Measurements from ENCODE around the gene KDM2B.
A peak's percentile ranks its signal among the peaks of the same experiment; 100 is the strongest.

The KDM2B gene

DNA sequence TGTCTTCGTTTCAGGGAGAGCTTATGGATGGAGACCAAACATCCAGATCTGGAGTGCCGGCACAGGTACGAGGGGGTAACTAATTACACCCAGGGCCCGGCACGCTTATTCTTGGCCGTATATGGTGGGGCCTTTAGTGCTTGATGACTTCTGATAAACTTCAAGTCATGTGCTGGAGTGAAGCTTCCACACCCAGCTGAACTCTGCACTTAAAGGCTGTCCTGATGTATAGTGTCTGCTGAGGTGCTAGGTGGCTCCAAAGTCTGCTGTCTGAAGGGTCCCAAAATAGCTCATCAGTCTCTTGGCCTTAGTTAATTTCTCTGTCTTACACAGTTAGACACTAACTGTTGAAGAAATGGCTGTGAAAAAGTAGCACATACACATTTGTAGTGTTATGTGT is 163.0 kb downstream of the KDM2B start:
- no peaks in the 10 kb centered on the region for H3K9me3 Mint-ChIP-seq
- H3K27me3 Mint-ChIP-seq (ENCODE audit: low read depth) = no peaks in the 10 kb centered on the region
- peaks cover 52% of the 10 kb centered on the region for H3K36me3 Mint-ChIP-seq (ENCODE audit: low read depth)
- no peak overlapping the region for H3K27ac Mint-ChIP-seq
- no peak overlapping the region for H3K4me3 Mint-ChIP-seq
- no peak for TF ChIP-seq CTCF (IDR thresholded peaks at IDR 0.05; ENCODE audit: unreplicated experiment in 3 of 3)
- no peaks in the 10 kb centered on the region for H3K4me1 Mint-ChIP-seq

DNA sequence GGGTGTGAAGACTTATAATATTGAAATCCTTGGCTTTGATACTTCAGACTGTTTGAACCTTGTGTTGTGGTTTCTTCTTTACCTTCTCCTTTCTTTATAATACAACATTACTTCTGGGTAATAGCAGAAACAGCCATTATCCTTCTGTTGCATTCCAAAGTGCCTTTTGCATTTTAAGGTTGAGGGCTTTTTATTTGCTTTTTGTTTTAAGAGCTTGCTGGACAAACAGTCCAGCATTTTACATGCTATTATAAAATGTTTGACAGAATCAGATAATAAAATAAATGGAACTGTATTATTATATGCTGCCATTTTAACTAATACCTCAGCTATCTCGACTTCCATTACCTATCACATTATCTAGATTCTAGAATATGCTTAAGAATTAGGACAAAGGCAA is 166.9 kb downstream of the KDM2B start:
- peaks cover 27% of the 10 kb centered on the region for H3K36me3 Mint-ChIP-seq (ENCODE audit: low read depth)
- TF ChIP-seq CTCF (IDR thresholded peaks at IDR 0.05; ENCODE audit: unreplicated experiment in 3 of 3) = no peak
- no peaks in the 10 kb centered on the region for H3K4me1 Mint-ChIP-seq
- no peaks in the 10 kb centered on the region for H3K9me3 Mint-ChIP-seq
- H3K27me3 Mint-ChIP-seq (ENCODE audit: low read depth) = no peaks in the 10 kb centered on the region
- H3K27ac Mint-ChIP-seq = peak overlapping the region in 1 of 3 experiments; percentile 43
- H3K4me3 Mint-ChIP-seq = no peak overlapping the region

DNA sequence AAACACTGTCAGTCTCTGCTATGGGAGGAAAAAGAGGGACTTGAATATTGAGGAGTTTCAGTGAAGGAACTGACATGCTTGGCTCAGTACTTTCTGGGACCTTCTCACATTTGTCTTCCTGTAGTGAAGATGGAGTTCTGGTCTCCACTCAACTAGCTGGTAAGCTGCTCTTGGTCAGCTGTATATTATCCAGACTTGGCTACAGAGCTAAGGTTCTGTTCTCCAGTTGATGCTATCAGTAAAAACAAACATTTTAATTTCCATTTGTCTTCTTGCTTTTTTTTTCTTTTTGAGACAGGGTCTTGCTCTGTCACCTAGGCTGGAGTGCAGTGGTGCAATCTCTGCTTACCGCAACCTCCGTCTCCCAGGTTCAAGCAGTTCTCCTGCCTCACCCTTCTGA is 175.6 kb downstream of the KDM2B start:
- H3K4me3 Mint-ChIP-seq = no peak overlapping the region
- H3K36me3 Mint-ChIP-seq (ENCODE audit: low read depth) = peaks cover 30% of the 10 kb centered on the region
- no peaks in the 10 kb centered on the region for H3K9me3 Mint-ChIP-seq
- no peak for TF ChIP-seq CTCF (IDR thresholded peaks at IDR 0.05; ENCODE audit: unreplicated experiment in 3 of 3)
- peaks cover 30% of the 10 kb centered on the region for H3K4me1 Mint-ChIP-seq
- H3K27ac Mint-ChIP-seq = peak overlapping the region in 2 of 3 experiments; percentile 33 to 50
- H3K27me3 Mint-ChIP-seq (ENCODE audit: low read depth) = no peaks in the 10 kb centered on the region

GRCh38 chr12:121404734-121405133 is 176.1 kb downstream of the KDM2B start:
- H3K4me1 Mint-ChIP-seq = peaks cover 33% of the 10 kb centered on the region
- H3K27ac Mint-ChIP-seq = peak overlapping the region; percentile 31 to 50 (median 33)
- H3K4me3 Mint-ChIP-seq = peak overlapping the region in 1 of 3 experiments; percentile 50
- H3K27me3 Mint-ChIP-seq (ENCODE audit: low read depth) = no peaks in the 10 kb centered on the region
- peaks cover 30% of the 10 kb centered on the region for H3K36me3 Mint-ChIP-seq (ENCODE audit: low read depth)
- TF ChIP-seq CTCF (IDR thresholded peaks at IDR 0.05; ENCODE audit: unreplicated experiment in 3 of 3) = no peak
- no peaks in the 10 kb centered on the region for H3K9me3 Mint-ChIP-seq

GRCh38 chr12:121403721-121404120 is 177.1 kb downstream of the KDM2B start:
- Mint-ChIP-seq H3K36me3 (ENCODE audit: low read depth) (peaks cover 29% of the 10 kb centered on the region), H3K4me1 (peaks cover 39% of the 10 kb centered on the region), H3K27me3 (ENCODE audit: low read depth) (no peaks in the 10 kb centered on the region), H3K4me3 (no peak overlapping the region), H3K9me3 (no peaks in the 10 kb centered on the region), H3K27ac (no peak overlapping the region)
- TF ChIP-seq CTCF (IDR thresholded peaks at IDR 0.05; ENCODE audit: unreplicated experiment in 3 of 3) = no peak

DNA sequence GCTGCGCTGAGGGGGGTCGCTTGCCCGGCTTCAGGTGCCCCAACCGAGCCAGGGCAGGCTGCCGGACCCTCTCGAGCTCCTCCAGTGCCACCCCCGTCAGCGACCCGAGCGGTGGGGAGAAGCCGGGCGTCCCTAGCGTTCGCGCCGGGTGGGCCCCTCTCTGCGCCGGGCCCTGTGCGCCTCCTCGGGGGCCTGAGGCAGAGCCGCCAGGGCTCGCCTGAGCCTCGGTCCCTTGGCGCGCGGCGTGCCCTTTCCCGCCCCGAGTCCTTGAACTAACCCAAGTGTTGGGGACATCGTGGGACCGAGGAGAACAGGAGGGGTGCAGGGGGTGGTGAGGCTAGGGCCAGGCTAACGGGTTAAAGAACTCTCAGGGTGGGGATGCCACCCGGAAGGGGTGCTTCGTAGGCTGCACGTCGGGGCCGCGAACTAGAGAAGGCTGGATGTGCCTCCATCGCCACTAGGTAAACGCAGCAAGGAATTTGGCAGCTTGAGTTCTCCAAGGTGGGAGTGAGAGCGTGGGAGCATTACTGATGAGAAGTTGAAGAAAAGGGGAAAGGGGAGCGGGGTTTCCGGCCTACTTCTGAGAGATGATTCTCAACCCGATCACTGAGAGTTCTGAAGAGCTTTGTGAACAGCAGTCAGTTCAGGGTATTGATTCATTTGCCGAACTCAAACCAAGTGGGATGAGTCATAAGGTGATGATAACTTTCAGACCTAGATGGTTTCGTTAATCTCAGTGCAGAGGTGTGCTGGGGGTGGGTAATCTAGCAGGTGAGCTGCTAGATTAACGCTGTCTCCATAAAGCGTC is 180.3 kb downstream of the KDM2B start:
- Mint-ChIP-seq H3K9me3 (no peaks in the 10 kb centered on the region), H3K36me3 (ENCODE audit: low read depth) (peaks cover 6% of the 10 kb centered on the region), H3K4me1 (peaks cover 43% of the 10 kb centered on the region), H3K27me3 (ENCODE audit: low read depth) (no peaks in the 10 kb centered on the region), H3K27ac (peak overlapping the region; percentile 82 to 99 (median 95)), H3K4me3 (peak overlapping the region; percentile 90 to 97 (median 92))
- no peak for TF ChIP-seq CTCF (IDR thresholded peaks at IDR 0.05; ENCODE audit: unreplicated experiment in 3 of 3)

Data from nephron (organoid).